Activated CD4-positive, alpha-beta memory T cell treated with anti-CD3 and anti-CD28 coated beads, Interleukin-2, amount 10 ng/mL, durations not matched to agents 7 days and 5 days (primary cell): ENCODE results near the gene MBP. TPM values are rescaled to one million over a fixed set of nuclear protein-coding genes. Genes with fewer than 3 reads are reported as not detected.
A peak's percentile ranks its signal among the peaks of the same experiment; 100 is the strongest.

Source experiments
- CTCF ChIA-PET: fragments of 350-600 bp; sonication (Branson Sonifier 250); formaldehyde crosslinking; loops from one replicate; lab custom pipeline; 2021; ENCODE audit warnings: antibody characterized with exemption, inconsistent platforms; lab: Charles Lee
- POLR2A ChIA-PET: fragments of 350-600 bp; sonication (Branson Sonifier 250); formaldehyde crosslinking; loops from one replicate; lab custom pipeline; 2021; ENCODE audit warnings: antibody characterized with exemption; lab: Charles Lee
- DNase-seq: peaks from one replicate; pipeline ENCODE4 v3.0.0-alpha.2; 2020
- H3K27ac Mint-ChIP-seq: one replicate; pipeline ENCODE4 v1.8.0; 2021; ENCODE audit warnings: mild to moderate bottlenecking, mixed read lengths
- H3K27me3 Mint-ChIP-seq: one replicate; pipeline ENCODE4 v1.8.0; 2021; ENCODE audit warnings: mixed read lengths
- H3K36me3 Mint-ChIP-seq: one replicate; pipeline ENCODE4 v1.8.0; 2021; ENCODE audit warnings: low read depth, mixed read lengths
- H3K4me1 Mint-ChIP-seq: one replicate; pipeline ENCODE4 v1.8.0; 2021; ENCODE audit warnings: mixed read lengths
- H3K4me3 Mint-ChIP-seq: one replicate; pipeline ENCODE4 v1.8.0; 2021; ENCODE audit warnings: mild to moderate bottlenecking, mixed read lengths
- H3K9me3 Mint-ChIP-seq: one replicate; pipeline ENCODE4 v1.8.0; 2021; ENCODE audit warnings: mixed read lengths
- total RNA-seq, 2 experiments: library from RNA; stranded (reverse); gene quantifications; one replicate each; pipeline ENCODE4 v1.2.3, GENCODE V29; 2021

The MBP gene
- total RNA-seq, 2 experiments from 2014 or later: 81.4 to 95.3 TPM

GRCh38 chr18:77002496-77002895 lies 130.1 kb downstream of the MBP start:
- ChIA-PET POLR2A (interaction anchor here (1.1 to 1.2 kb wide), 2 partner anchors 50 to 207 kb away, joined by 4 read pairs; no protein-coding TSS in a partner anchor), CTCF (interaction anchor here (1.3 to 4.6 kb wide), 5 partner anchors 19 to 209 kb away, joined by 3 to 70 read pairs (median 5); no protein-coding TSS in a partner anchor)
- no peak overlapping the region for H3K27ac Mint-ChIP-seq
- H3K4me1 Mint-ChIP-seq: peaks cover 44% of the 10 kb centered on the region
- no peaks in the 10 kb centered on the region for H3K9me3 Mint-ChIP-seq
- DNase-seq: no peak
- H3K4me3 Mint-ChIP-seq: no peak overlapping the region
- H3K36me3 Mint-ChIP-seq: no peaks in the 10 kb centered on the region
- no peaks in the 10 kb centered on the region for H3K27me3 Mint-ChIP-seq

GRCh38 chr18:77001979-77002378 lies 130.6 kb downstream of the MBP start:
- DNase-seq: no peak
- Mint-ChIP-seq H3K27me3 (no peaks in the 10 kb centered on the region), H3K27ac (no peak overlapping the region), H3K4me1 (peaks cover 43% of the 10 kb centered on the region), H3K4me3 (no peak overlapping the region), H3K9me3 (no peaks in the 10 kb centered on the region), H3K36me3 (no peaks in the 10 kb centered on the region)
- CTCF ChIA-PET: interaction anchor here (1.3 to 4.6 kb wide), 4 partner anchors 52 to 209 kb away, joined by 5 to 70 read pairs (median 17); no protein-coding TSS in a partner anchor
- POLR2A ChIA-PET: no interaction called here

GRCh38 chr18:77001041-77001440 lies 131.5 kb downstream of the MBP start:
- Mint-ChIP-seq H3K4me3 (no peak overlapping the region), H3K4me1 (peaks cover 43% of the 10 kb centered on the region), H3K27me3 (no peaks in the 10 kb centered on the region), H3K36me3 (no peaks in the 10 kb centered on the region), H3K27ac (no peak overlapping the region), H3K9me3 (no peaks in the 10 kb centered on the region)
- CTCF ChIA-PET: interaction anchor here (0.6 to 4.6 kb wide), 32 partner anchors 8 to 650 kb away, joined by 3 to 70 read pairs (median 6); partner anchors contain the start of gene MBP
- POLR2A ChIA-PET: interaction anchor here (1.0 to 1.4 kb wide), 6 partner anchors 11 to 211 kb away, joined by 3 to 8 read pairs (median 3); no protein-coding TSS in a partner anchor
- no peak for DNase-seq

- peaks cover 5% of the 10 kb centered on the region for H3K27me3 Mint-ChIP-seq
- CTCF ChIA-PET: interaction anchor here (0.6 to 4.6 kb wide), 35 partner anchors 8 to 650 kb away, joined by 3 to 70 read pairs (median 5); partner anchors contain the start of gene MBP
These were observed 132.1 kb downstream of the MBP start for GRCh38 chr18:77000527-77000926.

GRCh38 chr18:76999077-76999476 lies 133.5 kb downstream of the MBP start:
- Mint-ChIP-seq H3K4me3 (no peak overlapping the region), H3K4me1 (peaks cover 23% of the 10 kb centered on the region), H3K36me3 (no peaks in the 10 kb centered on the region), H3K27me3 (peaks cover 9% of the 10 kb centered on the region), H3K27ac (no peak overlapping the region), H3K9me3 (no peaks in the 10 kb centered on the region)
- ChIA-PET CTCF (interaction anchor here (0.7 to 4.6 kb wide), 11 partner anchors 16 to 615 kb away, joined by 3 to 70 read pairs (median 9); partner anchors contain the start of gene MBP), POLR2A (interaction anchor here (0.6 to 1.0 kb wide), 2 partner anchors 9 to 122 kb away, joined by 3 read pairs; no protein-coding TSS in a partner anchor)
- DNase-seq: no peak

More at GRCh38 chr18:77000527-77000926, 132.1 kb downstream of the MBP start:
- H3K4me1 Mint-ChIP-seq: peaks cover 38% of the 10 kb centered on the region
- POLR2A ChIA-PET: interaction anchor here (0.6 to 1.4 kb wide), 8 partner anchors 11 to 218 kb away, joined by 3 to 8 read pairs (median 3); no protein-coding TSS in a partner anchor
- no peaks in the 10 kb centered on the region for H3K36me3 Mint-ChIP-seq
- H3K27ac Mint-ChIP-seq: no peak overlapping the region
- no peak overlapping the region for H3K4me3 Mint-ChIP-seq
- DNase-seq: peak; percentile 60
- no peaks in the 10 kb centered on the region for H3K9me3 Mint-ChIP-seq

- Mint-ChIP-seq H3K4me1 (peaks cover 18% of the 10 kb centered on the region), H3K9me3 (no peaks in the 10 kb centered on the region), H3K4me3 (no peak overlapping the region), H3K27me3 (peaks cover 11% of the 10 kb centered on the region), H3K27ac (no peak overlapping the region), H3K36me3 (no peaks in the 10 kb centered on the region)
- ChIA-PET CTCF (interaction anchor here (2.7 to 4.6 kb wide), 3 partner anchors 56 to 213 kb away, joined by 12 to 70 read pairs (median 29); no protein-coding TSS in a partner anchor), POLR2A (interaction anchor here (0.6 to 1.0 kb wide), 2 partner anchors 10 to 123 kb away, joined by 3 read pairs; no protein-coding TSS in a partner anchor)
- no peak for DNase-seq
These were observed 134.4 kb downstream of the MBP start for GRCh38 chr18:76997951-76998808.

GRCh38 chr18:76996429-76996828 lies 136.2 kb downstream of the MBP start:
- Mint-ChIP-seq H3K27me3 (peaks cover 11% of the 10 kb centered on the region), H3K4me3 (no peak overlapping the region), H3K27ac (no peak overlapping the region), H3K9me3 (no peaks in the 10 kb centered on the region), H3K36me3 (no peaks in the 10 kb centered on the region), H3K4me1 (peaks cover 13% of the 10 kb centered on the region)
- CTCF ChIA-PET: interaction anchor here (0.6 to 2.7 kb wide), 4 partner anchors 58 to 215 kb away, joined by 3 to 12 read pairs (median 4); no protein-coding TSS in a partner anchor
- DNase-seq: no peak
- POLR2A ChIA-PET: interaction anchor here (1.4 kb wide), 1 partner anchor 11 kb away, joined by 4 read pairs; no protein-coding TSS in a partner anchor

GRCh38 chr18:76995896-76996295 lies 136.7 kb downstream of the MBP start:
- Mint-ChIP-seq H3K36me3 (no peaks in the 10 kb centered on the region), H3K27ac (no peak overlapping the region), H3K4me3 (no peak overlapping the region), H3K9me3 (no peaks in the 10 kb centered on the region), H3K4me1 (peaks cover 10% of the 10 kb centered on the region), H3K27me3 (peaks cover 11% of the 10 kb centered on the region)
- ChIA-PET CTCF (interaction anchor here (0.9 to 2.7 kb wide), 3 partner anchors 58 to 216 kb away, joined by 3 to 12 read pairs (median 6); no protein-coding TSS in a partner anchor), POLR2A (interaction anchor here (1.4 kb wide), 1 partner anchor 10 kb away, joined by 4 read pairs; no protein-coding TSS in a partner anchor)
- no peak for DNase-seq

- Mint-ChIP-seq H3K27me3 (peaks cover 11% of the 10 kb centered on the region), H3K4me1 (peaks cover 3% of the 10 kb centered on the region), H3K4me3 (no peak overlapping the region), H3K36me3 (no peaks in the 10 kb centered on the region), H3K27ac (no peak overlapping the region), H3K9me3 (no peaks in the 10 kb centered on the region)
- ChIA-PET CTCF (interaction anchor here (0.6 to 1.5 kb wide), 4 partner anchors 8 to 139 kb away, joined by 3 read pairs; no protein-coding TSS in a partner anchor), POLR2A (no interaction called here)
- no peak for DNase-seq
These were observed 138.4 kb downstream of the MBP start for GRCh38 chr18:76994086-76994654.

- Mint-ChIP-seq H3K27ac (no peak overlapping the region), H3K36me3 (no peaks in the 10 kb centered on the region), H3K27me3 (peaks cover 11% of the 10 kb centered on the region), H3K4me3 (no peak overlapping the region), H3K4me1 (peaks cover 3% of the 10 kb centered on the region), H3K9me3 (no peaks in the 10 kb centered on the region)
- ChIA-PET CTCF (interaction anchor here (0.6 to 1.4 kb wide), 2 partner anchors 11 to 138 kb away, joined by 3 read pairs; no protein-coding TSS in a partner anchor), POLR2A (no interaction called here)
- no peak for DNase-seq
These were observed 139.0 kb downstream of the MBP start for GRCh38 chr18:76993573-76993972.

- ChIA-PET POLR2A (no interaction called here), CTCF (interaction anchor here (1.4 kb wide), 1 partner anchor 10 kb away, joined by 3 read pairs; no protein-coding TSS in a partner anchor)
- H3K4me1 Mint-ChIP-seq: peaks cover 3% of the 10 kb centered on the region
- H3K4me3 Mint-ChIP-seq: no peak overlapping the region
- H3K9me3 Mint-ChIP-seq: no peaks in the 10 kb centered on the region
- DNase-seq: no peak
- H3K27me3 Mint-ChIP-seq: peaks cover 11% of the 10 kb centered on the region
- no peak overlapping the region for H3K27ac Mint-ChIP-seq
- H3K36me3 Mint-ChIP-seq: no peaks in the 10 kb centered on the region
These were observed 139.5 kb downstream of the MBP start for GRCh38 chr18:76993085-76993382.
